CD4-positive, alpha-beta memory T cell (primary cell): Measurements from ENCODE around the gene NTF3. TPM values are rescaled to one million over a fixed set of nuclear protein-coding genes. Genes with fewer than 3 reads are reported as not detected.

ENCODE experiments used
- CTCF ChIA-PET: fragments of 350-600 bp; sonication (Branson Sonifier 250); formaldehyde crosslinking; loops from one replicate; lab custom pipeline; 2021; ENCODE audit warnings: inconsistent platforms; ENCODE audit not compliant: partially characterized antibody; lab: Charles Lee
- POLR2A ChIA-PET: fragments of 350-600 bp; sonication (Branson Sonifier 250); formaldehyde crosslinking; loops from one replicate; lab custom pipeline; 2021; ENCODE audit not compliant: partially characterized antibody; lab: Charles Lee
- DNase-seq, 5 donors: peaks; one replicate each; pipeline versions ENCODE4 v3.0.0 to v3.0.0-alpha.2; 2020 to 2022; ENCODE audit warnings: mixed read lengths in 1 of 5
- H3K27ac ChIP-seq: one replicate; pipeline ENCODE4 v1.7.0; 2013; ENCODE audit warnings: low read depth, low read length
- H3K27me3 ChIP-seq: 2 replicates; pipeline ENCODE4 v1.7.0; 2013; ENCODE audit warnings: mild to moderate bottlenecking, low read length, moderate library complexity; ENCODE audit not compliant: insufficient read depth
- H3K36me3 ChIP-seq: 2 replicates; pipeline ENCODE4 v1.7.0; 2013; ENCODE audit warnings: mild to moderate bottlenecking, low read length, moderate library complexity; ENCODE audit not compliant: insufficient read depth
- H3K4me1 ChIP-seq: 2 replicates; pipeline ENCODE4 v1.7.0; 2013; ENCODE audit warnings: mild to moderate bottlenecking, low read length, moderate library complexity; ENCODE audit not compliant: insufficient read depth
- H3K4me3 ChIP-seq, 2 donors: one replicate each; pipeline ENCODE4 v1.7.0; 2013; ENCODE audit warnings: low read length in 2 of 2, mild to moderate bottlenecking in 1 of 2
- H3K9me3 ChIP-seq, 2 donors: one replicate each; pipeline ENCODE4 v1.7.0; 2013; ENCODE audit warnings: low read length in 2 of 2, control low read depth in 1 of 2; ENCODE audit not compliant: control insufficient read depth in 1 of 2
- H3K27ac Mint-ChIP-seq, 7 donors: one replicate each; pipeline ENCODE4 v1.8.0; 2020 to 2021; ENCODE audit warnings: mixed read lengths in 7 of 7, mild to moderate bottlenecking in 6 of 7, inconsistent platforms in 3 of 7, moderate library complexity in 3 of 7
- H3K27me3 Mint-ChIP-seq, 2 donors: one replicate each; pipeline ENCODE4 v1.8.0; 2020 to 2021; ENCODE audit warnings: mixed read lengths in 2 of 2
- H3K36me3 Mint-ChIP-seq, 2 donors: one replicate each; pipeline ENCODE4 v1.8.0; 2020 to 2021; ENCODE audit warnings: mixed read lengths in 2 of 2, inconsistent platforms in 1 of 2, mild to moderate bottlenecking in 1 of 2
- H3K4me1 Mint-ChIP-seq, 4 donors: one replicate each; pipeline ENCODE4 v1.8.0; 2020 to 2021; ENCODE audit warnings: mixed read lengths in 4 of 4, mild to moderate bottlenecking in 1 of 4
- H3K4me3 Mint-ChIP-seq, 8 donors: one replicate each; pipeline ENCODE4 v1.8.0; 2020 to 2021; ENCODE audit warnings: mixed read lengths in 8 of 8, mild to moderate bottlenecking in 7 of 8, moderate library complexity in 6 of 8, inconsistent platforms in 3 of 8
- H3K9me3 Mint-ChIP-seq, 8 donors: one replicate each; pipeline ENCODE4 v1.8.0; 2020 to 2021; ENCODE audit warnings: mixed read lengths in 8 of 8, mild to moderate bottlenecking in 5 of 8, inconsistent platforms in 3 of 8, moderate library complexity in 1 of 8
- intact Hi-C: fragments of 100-400 bp; cut with micrococcal nuclease; formaldehyde crosslinking; loops from one replicate; pipeline ENCODE4 v1.15.1; 2023
- polyA plus RNA-seq, 2 donors: library from polyadenylated mRNA; unstranded; fragments of 300-500 nt; fragmentation: Illumina TruSeq; gene quantifications; one replicate each; pipeline ENCODE4 v1.2.3, GENCODE V29; 2021
- total RNA-seq, 2 experiments: library from RNA; stranded (reverse); gene quantifications; one replicate each; pipeline ENCODE4 v1.2.3, GENCODE V29; 2021

NTF3 gene
- total and polyA plus RNA-seq, 4 experiments from 2014 or later = not detected

DNA sequence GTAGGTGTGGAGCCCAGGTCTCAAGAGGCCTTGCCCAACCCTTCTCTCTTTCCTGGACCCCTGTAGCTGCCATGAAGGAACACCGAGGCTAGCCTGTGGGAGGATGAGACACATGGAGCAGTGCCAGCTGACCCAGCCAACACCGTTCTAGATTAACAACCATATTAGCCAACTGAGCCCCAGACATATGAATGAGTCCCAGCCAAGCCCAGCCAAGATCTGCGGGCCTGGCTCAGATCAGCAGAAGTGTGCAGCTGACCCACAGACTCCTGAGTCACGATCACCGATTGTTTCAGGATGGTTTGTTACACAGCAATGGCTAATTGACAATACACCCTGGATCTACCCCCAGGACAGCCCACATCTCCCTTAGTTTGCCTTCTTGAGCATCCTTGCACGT lies 82.1 kb downstream of the NTF3 start:
- Mint-ChIP-seq H3K36me3 (no peaks in the 10 kb centered on the region), H3K9me3 (peaks cover 0 to 2% (median 0%) of the 10 kb centered on the region in 8 donors), H3K4me1 (peaks cover 0 to 3% (median 0%) of the 10 kb centered on the region in 4 donors), H3K27ac (no peak overlapping the region), H3K27me3 (peaks cover 6 to 8% of the 10 kb centered on the region in 2 donors), H3K4me3 (no peak overlapping the region)
- no peaks in the 10 kb centered on the region for H3K4me1 ChIP-seq
- H3K27me3 ChIP-seq = no peaks in the 10 kb centered on the region
- ChIA-PET CTCF (no interaction called here), POLR2A (no interaction called here)
- no peaks in the 10 kb centered on the region for H3K9me3 ChIP-seq
- no peak overlapping the region for H3K4me3 ChIP-seq
- DNase-seq = no peak
- intact Hi-C loops = no loop called here
- H3K27ac ChIP-seq = no peak overlapping the region
- no peaks in the 10 kb centered on the region for H3K36me3 ChIP-seq

DNA sequence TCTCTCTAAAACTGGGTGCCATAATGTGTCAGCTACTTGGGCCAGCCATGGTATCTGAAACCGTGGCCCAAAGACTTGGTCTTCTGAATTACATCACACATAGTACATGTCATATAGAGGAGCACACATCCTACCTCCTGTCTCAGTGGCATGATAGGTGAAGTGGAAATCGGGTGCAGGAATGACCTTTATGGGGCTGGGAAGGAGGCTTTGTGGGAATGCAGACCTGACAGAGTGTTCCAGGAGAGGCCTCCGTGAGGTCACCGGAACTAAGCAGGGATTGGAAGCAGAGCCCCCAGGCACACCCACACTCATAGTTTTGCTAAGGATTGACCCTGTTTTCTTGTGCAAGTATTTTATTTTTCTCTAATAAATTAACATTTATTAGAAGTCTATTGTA lies 82.6 kb downstream of the NTF3 start:
- H3K4me1 Mint-ChIP-seq = peaks cover 0 to 3% (median 0%) of the 10 kb centered on the region in 4 donors
- no peaks in the 10 kb centered on the region for H3K36me3 Mint-ChIP-seq
- intact Hi-C loops = no loop called here
- peaks cover 6 to 8% of the 10 kb centered on the region in 2 donors for H3K27me3 Mint-ChIP-seq
- ChIA-PET POLR2A (no interaction called here), CTCF (no interaction called here)
- H3K4me1 ChIP-seq = no peaks in the 10 kb centered on the region
- H3K36me3 ChIP-seq = no peaks in the 10 kb centered on the region
- no peaks in the 10 kb centered on the region for H3K27me3 ChIP-seq
- H3K27ac Mint-ChIP-seq = no peak overlapping the region
- DNase-seq = no peak
- H3K9me3 ChIP-seq = no peaks in the 10 kb centered on the region
- H3K4me3 ChIP-seq = no peak overlapping the region
- no peak overlapping the region for H3K27ac ChIP-seq
- peaks cover 0 to 2% (median 0%) of the 10 kb centered on the region in 8 donors for H3K9me3 Mint-ChIP-seq
- no peak overlapping the region for H3K4me3 Mint-ChIP-seq

DNA sequence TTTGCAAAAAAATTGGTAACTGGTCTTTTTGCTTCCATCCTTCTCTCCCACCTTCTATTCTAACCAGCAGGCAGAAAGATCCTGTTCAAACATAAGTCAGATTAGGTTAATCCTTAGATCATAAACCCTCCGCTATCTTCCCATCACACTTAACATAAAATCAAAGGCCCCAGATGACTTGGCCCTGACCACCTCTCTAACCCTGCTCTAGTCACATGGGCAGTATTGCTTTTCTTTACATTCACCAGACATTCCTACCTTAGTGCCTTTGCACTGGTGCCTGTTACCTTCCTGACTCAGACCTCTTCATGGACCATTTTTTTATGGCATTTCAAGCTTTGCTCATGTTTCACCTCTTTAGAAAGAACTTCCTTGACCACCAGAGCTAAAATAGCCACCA lies 83.5 kb downstream of the NTF3 start:
- peaks cover 0 to 3% (median 0%) of the 10 kb centered on the region in 4 donors for H3K4me1 Mint-ChIP-seq

DNA sequence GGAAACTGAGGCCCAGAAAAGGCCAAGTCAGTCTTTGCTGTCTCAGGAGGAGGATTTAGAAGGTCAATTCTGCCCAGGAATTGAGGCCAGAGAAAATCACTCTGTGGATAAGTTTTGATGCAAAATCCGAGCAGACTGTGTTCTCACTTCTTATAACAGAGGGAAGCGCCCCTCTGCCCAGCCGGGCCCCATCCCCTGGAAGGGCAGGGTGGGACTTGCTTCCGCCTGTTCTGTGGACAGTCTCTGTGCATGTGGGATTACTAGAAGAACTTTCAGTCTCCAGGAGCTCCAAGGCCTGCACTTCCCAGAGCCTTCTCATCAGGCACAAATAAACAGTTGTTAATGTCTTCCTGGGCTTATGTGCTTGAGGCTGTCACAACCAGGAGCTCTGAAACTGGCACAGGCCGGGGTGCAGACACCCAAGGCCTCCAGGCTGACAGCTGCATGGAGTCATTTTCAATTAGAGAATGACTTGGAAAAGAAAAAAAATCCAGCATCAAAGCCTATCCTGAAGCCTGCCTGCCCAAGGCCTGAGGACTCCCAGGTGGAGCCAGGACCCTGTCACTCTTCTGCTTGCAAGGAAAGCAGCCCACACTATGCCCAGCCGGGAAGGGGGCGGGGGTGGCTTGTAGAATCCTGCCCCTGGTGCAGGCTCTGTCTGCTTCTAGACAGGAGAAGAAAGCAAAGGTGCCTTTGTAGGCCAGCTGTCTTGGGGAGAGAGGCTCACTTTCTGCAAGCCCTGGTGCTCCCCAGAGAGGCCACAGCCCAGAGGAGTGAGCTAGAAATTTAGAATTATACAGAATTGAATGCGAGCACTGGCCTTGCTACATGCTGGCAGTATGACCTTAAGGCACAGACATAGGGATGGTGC lies 84.7 kb downstream of the NTF3 start:
- no peaks in the 10 kb centered on the region for H3K4me1 Mint-ChIP-seq
- intact Hi-C loops = no loop called here
- Histone ChIP-seq H3K27me3 (no peaks in the 10 kb centered on the region), H3K36me3 (no peaks in the 10 kb centered on the region), H3K4me3 (no peak overlapping the region), H3K9me3 (no peaks in the 10 kb centered on the region), H3K4me1 (no peaks in the 10 kb centered on the region), H3K27ac (no peak overlapping the region)
- DNase-seq = no peak
- H3K9me3 Mint-ChIP-seq = peaks cover 0 to 2% (median 0%) of the 10 kb centered on the region in 8 donors
- no peak overlapping the region for H3K27ac Mint-ChIP-seq
- peaks cover 3% of the 10 kb centered on the region in 2 donors for H3K27me3 Mint-ChIP-seq
- H3K4me3 Mint-ChIP-seq = no peak overlapping the region
- ChIA-PET POLR2A (no interaction called here), CTCF (no interaction called here)
- H3K36me3 Mint-ChIP-seq = no peaks in the 10 kb centered on the region

More for the DNA sequence above, 83.5 kb downstream of the NTF3 start:
- no peaks in the 10 kb centered on the region for H3K36me3 ChIP-seq
- no peaks in the 10 kb centered on the region for H3K9me3 ChIP-seq
- intact Hi-C loops = no loop called here
- H3K27ac ChIP-seq = no peak overlapping the region
- Mint-ChIP-seq H3K27me3 (peaks cover 6 to 8% of the 10 kb centered on the region in 2 donors), H3K9me3 (peaks cover 0 to 2% (median 0%) of the 10 kb centered on the region in 8 donors), H3K4me3 (no peak overlapping the region), H3K27ac (no peak overlapping the region), H3K36me3 (no peaks in the 10 kb centered on the region)
- H3K4me1 ChIP-seq = no peaks in the 10 kb centered on the region
- no peak overlapping the region for H3K4me3 ChIP-seq
- CTCF ChIA-PET = no interaction called here
- DNase-seq = no peak
- no peaks in the 10 kb centered on the region for H3K27me3 ChIP-seq
- POLR2A ChIA-PET = no interaction called here

DNA sequence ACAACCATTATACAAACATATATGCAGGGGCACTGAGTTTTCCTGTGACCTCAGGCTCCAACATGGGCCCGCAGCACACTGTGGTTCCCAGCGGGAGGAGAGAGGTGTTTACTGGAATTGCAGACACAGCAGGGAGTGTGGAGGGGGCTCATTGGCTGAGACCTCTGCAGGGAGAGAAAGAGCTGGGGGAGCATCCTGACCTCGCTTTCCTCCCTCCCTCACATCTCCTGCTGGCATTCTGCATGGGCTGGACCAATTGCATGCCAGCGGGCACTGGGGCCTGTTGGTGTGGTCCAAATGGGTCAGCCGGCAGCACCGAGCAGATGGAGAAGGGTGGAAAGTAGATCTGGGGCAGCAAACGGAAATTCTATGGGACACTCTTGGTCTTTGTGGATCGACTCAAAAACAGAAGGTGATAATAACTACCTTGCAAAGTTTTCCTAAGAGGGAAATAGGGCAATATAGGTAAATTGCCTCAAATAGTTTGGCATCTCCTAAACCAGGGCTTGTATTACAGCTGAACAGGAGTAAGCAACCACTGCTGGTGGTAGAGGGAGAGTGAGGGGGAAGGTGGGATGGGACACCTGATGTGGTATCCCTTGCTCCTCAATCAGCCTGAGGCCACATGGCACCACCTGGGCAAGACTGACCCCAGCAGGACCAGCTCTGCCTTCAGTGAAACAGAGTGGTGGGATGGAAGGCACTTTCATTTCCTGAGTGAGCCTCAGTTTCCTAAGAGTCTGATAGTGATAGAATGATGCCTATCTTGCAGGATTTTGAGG lies 86.9 kb downstream of the NTF3 start:
- intact Hi-C loops = no loop called here
- Histone ChIP-seq H3K36me3 (no peaks in the 10 kb centered on the region), H3K4me3 (no peak overlapping the region), H3K27ac (no peak overlapping the region), H3K9me3 (no peaks in the 10 kb centered on the region), H3K4me1 (no peaks in the 10 kb centered on the region), H3K27me3 (no peaks in the 10 kb centered on the region)
- ChIA-PET POLR2A (no interaction called here), CTCF (no interaction called here)
- Mint-ChIP-seq H3K27ac (no peak overlapping the region), H3K4me1 (no peaks in the 10 kb centered on the region), H3K9me3 (peaks cover 0 to 2% (median 0%) of the 10 kb centered on the region in 8 donors), H3K27me3 (peaks cover 3% of the 10 kb centered on the region in 2 donors), H3K4me3 (no peak overlapping the region), H3K36me3 (no peaks in the 10 kb centered on the region)
- DNase-seq = no peak

DNA sequence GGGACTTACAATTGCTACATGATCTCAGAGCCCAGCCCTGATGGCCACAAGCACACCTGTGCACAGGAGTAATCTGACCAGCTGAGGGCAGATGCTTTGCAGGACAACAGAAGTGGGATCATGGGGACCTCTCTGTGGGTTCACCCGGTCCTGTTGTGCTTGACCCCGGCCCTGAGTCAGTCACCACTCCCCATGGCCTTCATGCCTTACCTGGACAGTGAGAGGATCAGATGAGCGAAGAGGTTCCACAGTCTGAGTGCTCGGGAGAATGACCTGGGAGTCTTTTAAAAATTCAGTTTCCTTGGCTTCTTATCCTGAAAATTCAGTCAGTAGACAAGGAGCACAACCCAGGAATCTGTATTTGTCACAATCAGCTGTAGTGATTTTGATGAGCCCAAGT lies 88.1 kb downstream of the NTF3 start:
- no peaks in the 10 kb centered on the region for H3K4me1 Mint-ChIP-seq
- Histone ChIP-seq H3K36me3 (no peaks in the 10 kb centered on the region), H3K4me1 (no peaks in the 10 kb centered on the region), H3K4me3 (no peak overlapping the region), H3K27me3 (no peaks in the 10 kb centered on the region), H3K9me3 (no peaks in the 10 kb centered on the region), H3K27ac (no peak overlapping the region)
- no peak overlapping the region for H3K4me3 Mint-ChIP-seq
- H3K36me3 Mint-ChIP-seq = no peaks in the 10 kb centered on the region
- H3K27ac Mint-ChIP-seq = no peak overlapping the region
- peaks cover 0 to 5% (median 0%) of the 10 kb centered on the region in 8 donors for H3K9me3 Mint-ChIP-seq
- no peak for DNase-seq
- ChIA-PET POLR2A (no interaction called here), CTCF (no interaction called here)
- intact Hi-C loops = no loop called here
- H3K27me3 Mint-ChIP-seq = peaks cover 3% of the 10 kb centered on the region in 2 donors

DNA sequence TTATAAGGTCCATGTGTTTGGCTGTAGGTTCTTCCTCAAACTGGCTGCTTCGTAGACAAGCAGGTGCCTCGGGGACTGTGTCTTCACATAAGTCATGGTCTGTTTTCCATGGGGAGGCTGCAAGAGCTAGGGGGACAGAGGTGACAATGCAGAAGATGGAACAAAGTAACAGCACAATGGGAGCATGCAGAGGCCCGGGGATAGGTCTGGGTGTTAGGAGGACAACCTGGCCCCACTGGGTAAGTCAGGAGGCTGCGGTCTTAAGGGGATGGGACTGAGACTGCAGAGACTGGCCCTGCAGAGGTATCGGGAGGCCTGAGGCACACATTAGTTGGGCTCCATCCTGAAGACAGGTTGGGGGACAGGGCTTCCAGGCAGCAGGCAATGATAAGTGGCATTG lies 88.9 kb downstream of the NTF3 start:
- Histone ChIP-seq H3K36me3 (no peaks in the 10 kb centered on the region), H3K27ac (no peak overlapping the region), H3K4me1 (no peaks in the 10 kb centered on the region), H3K27me3 (no peaks in the 10 kb centered on the region), H3K4me3 (no peak overlapping the region), H3K9me3 (no peaks in the 10 kb centered on the region)
- H3K9me3 Mint-ChIP-seq = peaks cover 0 to 3% (median 0%) of the 10 kb centered on the region in 8 donors
- ChIA-PET CTCF (no interaction called here), POLR2A (no interaction called here)
- no peak overlapping the region for H3K27ac Mint-ChIP-seq
- H3K4me3 Mint-ChIP-seq = no peak overlapping the region
- peaks cover 3% of the 10 kb centered on the region in 2 donors for H3K27me3 Mint-ChIP-seq
- H3K4me1 Mint-ChIP-seq = no peaks in the 10 kb centered on the region
- no peak for DNase-seq
- no peaks in the 10 kb centered on the region for H3K36me3 Mint-ChIP-seq
- intact Hi-C loops = no loop called here
